ENCODE measurements around the gene SETD3. TPM values are rescaled to one million over a fixed set of nuclear protein-coding genes. Genes with fewer than 3 reads are reported as not detected.

The SETD3 gene
- polyA plus RNA-seq, 1 donor (not counting 4 experiments of a cell fraction or from before 2014, with no cell fraction given) = 48.1 TPM

DNA sequence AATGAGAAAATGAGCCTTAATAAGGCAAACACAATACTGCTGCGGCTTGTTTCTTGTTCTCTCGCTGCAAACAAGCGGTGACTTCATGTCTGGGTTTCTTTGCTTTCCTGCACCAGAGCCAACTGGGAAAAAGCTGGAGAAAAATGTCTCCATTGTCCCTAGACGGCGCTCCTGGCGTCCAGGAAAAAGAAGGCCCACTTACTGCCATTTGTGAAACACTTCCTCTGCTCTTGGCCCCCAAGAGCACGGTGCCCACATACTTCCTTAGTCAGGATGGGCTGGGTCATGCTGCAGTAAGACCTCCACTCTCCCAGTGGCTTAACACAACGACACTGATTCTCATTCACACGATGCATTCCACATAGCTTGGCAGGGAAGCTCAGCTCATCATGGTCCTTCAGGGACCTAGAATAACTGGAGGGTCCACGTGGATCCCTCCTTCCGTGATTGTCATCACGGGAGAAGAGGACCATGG, 122.7 kb downstream of the SETD3 start:
- H3K9me1 ChIP-seq (ENCODE audit: control insufficient read depth, extremely low read depth, insufficient read depth, low read length) = no peaks in the 10 kb centered on the region
- H2AFZ ChIP-seq (ENCODE audit: control insufficient read depth, low read length) = no peak overlapping the region
- no peaks in the 10 kb centered on the region for H3K27me3 ChIP-seq (ENCODE audit: control insufficient read depth, extremely low read depth, insufficient read depth, low read length)
- no peaks in the 10 kb centered on the region for H3K36me3 ChIP-seq (ENCODE audit: control insufficient read depth in 2 of 2, extremely low read depth in 1 of 2, insufficient read depth in 2 of 2, low read length in 2 of 2)
- H3K79me2 ChIP-seq (ENCODE audit: control insufficient read depth, insufficient read depth, low read length) = no peaks in the 10 kb centered on the region
- H4K20me1 ChIP-seq (ENCODE audit: control insufficient read depth, extremely low read depth, insufficient read depth, low read length) = no peaks in the 10 kb centered on the region
- no peak overlapping the region for H3K9ac ChIP-seq (ENCODE audit: control insufficient read depth, extremely low read depth, insufficient read depth, low read length)
- no peaks in the 10 kb centered on the region for H3K9me3 ChIP-seq (ENCODE audit: control insufficient read depth, low read depth, low read length)
- H3K4me2 ChIP-seq (ENCODE audit: control insufficient read depth, extremely low read depth, insufficient read depth, low read depth, low read length) = no peak overlapping the region
- DNase-seq (ENCODE audit: low read depth, low spot score) (no peak), FAIRE-seq (no peak)
- H3K27ac ChIP-seq (ENCODE audit: control insufficient read depth, insufficient read depth, low read length) = no peak overlapping the region
- H3K4me3 ChIP-seq (ENCODE audit: control insufficient read depth in 2 of 3, extremely low read depth in 1 of 3, insufficient read depth in 2 of 3, low read depth in 1 of 3, low read length in 3 of 3) = no peak overlapping the region
- dilution Hi-C loops (cut with MboI; ENCODE audit: extremely low pct_ligation_motif_present, low sequenced_read_pairs) = no loop called here
- TF ChIP-seq, protein P1, sequence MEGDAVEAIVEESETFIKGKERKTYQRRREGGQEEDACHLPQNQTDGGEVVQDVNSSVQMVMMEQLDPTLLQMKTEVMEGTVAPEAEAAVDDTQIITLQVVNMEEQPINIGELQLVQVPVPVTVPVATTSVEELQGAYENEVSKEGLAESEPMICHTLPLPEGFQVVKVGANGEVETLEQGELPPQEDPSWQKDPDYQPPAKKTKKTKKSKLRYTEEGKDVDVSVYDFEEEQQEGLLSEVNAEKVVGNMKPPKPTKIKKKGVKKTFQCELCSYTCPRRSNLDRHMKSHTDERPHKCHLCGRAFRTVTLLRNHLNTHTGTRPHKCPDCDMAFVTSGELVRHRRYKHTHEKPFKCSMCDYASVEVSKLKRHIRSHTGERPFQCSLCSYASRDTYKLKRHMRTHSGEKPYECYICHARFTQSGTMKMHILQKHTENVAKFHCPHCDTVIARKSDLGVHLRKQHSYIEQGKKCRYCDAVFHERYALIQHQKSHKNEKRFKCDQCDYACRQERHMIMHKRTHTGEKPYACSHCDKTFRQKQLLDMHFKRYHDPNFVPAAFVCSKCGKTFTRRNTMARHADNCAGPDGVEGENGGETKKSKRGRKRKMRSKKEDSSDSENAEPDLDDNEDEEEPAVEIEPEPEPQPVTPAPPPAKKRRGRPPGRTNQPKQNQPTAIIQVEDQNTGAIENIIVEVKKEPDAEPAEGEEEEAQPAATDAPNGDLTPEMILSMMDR (optimal IDR thresholded peaks at IDR 0.05 in 1 of 3, IDR thresholded peaks at IDR 0.05 in 1 of 3, conservative IDR thresholded peaks at IDR 0.05 in 1 of 3; ENCODE audit: extremely low read depth in 1 of 3, insufficient read depth in 2 of 3, low read length in 3 of 3) = no peak
- TF ChIP-seq EZH2 (IDR thresholded peaks at IDR 0.05; ENCODE audit: low read length) = no peak
- no peaks in the 10 kb centered on the region for H3K4me1 ChIP-seq (ENCODE audit: control insufficient read depth, extremely low read depth, insufficient read depth, low read length)

DNA sequence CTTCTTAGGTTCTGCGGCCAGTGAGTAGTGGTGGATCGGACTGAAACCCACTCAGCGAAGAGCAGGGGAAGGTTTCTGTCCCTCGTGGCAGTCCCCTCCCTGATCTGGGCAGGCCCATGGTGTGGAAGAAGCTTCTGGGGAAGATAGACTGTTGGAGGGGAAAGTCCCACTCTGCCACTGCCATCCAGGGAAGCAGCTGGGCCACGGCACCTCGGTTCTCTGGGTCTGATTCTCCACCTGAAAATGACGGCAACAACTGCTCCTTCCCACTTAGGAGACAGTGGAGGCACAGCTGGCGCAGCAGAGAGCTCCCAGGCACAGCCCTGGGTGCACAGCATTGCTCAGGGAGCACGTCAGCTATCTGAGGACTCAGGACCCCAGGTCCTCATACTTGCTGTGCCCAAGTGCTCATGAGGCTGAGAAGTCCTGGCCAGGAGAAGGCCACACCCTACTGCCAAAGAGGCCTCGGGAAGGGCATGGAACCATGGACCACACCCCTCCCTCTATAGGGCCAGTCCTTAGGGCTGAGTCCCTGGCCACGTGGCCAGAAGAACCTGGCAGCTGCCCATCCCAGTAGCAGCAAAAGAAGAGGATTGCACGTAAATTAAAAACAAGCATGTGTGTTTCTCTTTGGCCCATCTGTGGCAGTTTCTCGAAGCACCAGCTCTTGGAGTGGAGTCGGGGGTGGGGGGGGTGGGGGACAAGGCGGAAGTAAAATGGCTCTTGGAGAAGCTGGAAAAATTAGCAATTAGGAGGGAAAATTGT, 123.3 kb downstream of the SETD3 start:
- Histone ChIP-seq H3K27me3 (ENCODE audit: control insufficient read depth, extremely low read depth, insufficient read depth, low read length) (no peaks in the 10 kb centered on the region), H3K36me3 (ENCODE audit: control insufficient read depth in 2 of 2, extremely low read depth in 1 of 2, insufficient read depth in 2 of 2, low read length in 2 of 2) (no peaks in the 10 kb centered on the region), H3K4me2 (ENCODE audit: control insufficient read depth, extremely low read depth, insufficient read depth, low read depth, low read length) (no peak overlapping the region), H3K9ac (ENCODE audit: control insufficient read depth, extremely low read depth, insufficient read depth, low read length) (no peak overlapping the region), H3K9me3 (ENCODE audit: control insufficient read depth, low read depth, low read length) (no peaks in the 10 kb centered on the region), H2AFZ (ENCODE audit: control insufficient read depth, low read length) (no peak overlapping the region), H3K79me2 (ENCODE audit: control insufficient read depth, insufficient read depth, low read length) (no peaks in the 10 kb centered on the region), H4K20me1 (ENCODE audit: control insufficient read depth, extremely low read depth, insufficient read depth, low read length) (no peaks in the 10 kb centered on the region), H3K27ac (ENCODE audit: control insufficient read depth, insufficient read depth, low read length) (no peak overlapping the region), H3K4me1 (ENCODE audit: control insufficient read depth, extremely low read depth, insufficient read depth, low read length) (no peaks in the 10 kb centered on the region), H3K9me1 (ENCODE audit: control insufficient read depth, extremely low read depth, insufficient read depth, low read length) (no peaks in the 10 kb centered on the region), H3K4me3 (ENCODE audit: control insufficient read depth in 2 of 3, extremely low read depth in 1 of 3, insufficient read depth in 2 of 3, low read depth in 1 of 3, low read length in 3 of 3) (no peak overlapping the region)
- no peak for TF ChIP-seq EZH2 (IDR thresholded peaks at IDR 0.05; ENCODE audit: low read length)
- TF ChIP-seq, protein P1 (optimal IDR thresholded peaks at IDR 0.05 in 1 of 3, IDR thresholded peaks at IDR 0.05 in 1 of 3, conservative IDR thresholded peaks at IDR 0.05 in 1 of 3; ENCODE audit: extremely low read depth in 1 of 3, insufficient read depth in 2 of 3, low read length in 3 of 3) = no peak
- DNase-seq (ENCODE audit: low read depth, low spot score) = no peak
- no peak for FAIRE-seq
- dilution Hi-C loops (cut with MboI; ENCODE audit: extremely low pct_ligation_motif_present, low sequenced_read_pairs) = no loop called here

Measured in keratinocyte (primary cell).